Ishikawa (cell line): ENCODE measurements around the gene SOS1.

ENCODE experiments used
- CEBPB ChIP-seq: IDR thresholded peaks from 2 replicates; pipeline ENCODE4 v1.6.1; 2012
- CREB1 ChIP-seq: IDR thresholded peaks from 2 replicates; pipeline ENCODE4 v1.6.1; 2012; ENCODE audit warnings: low read depth
- EP300 ChIP-seq: IDR thresholded peaks from 2 replicates; pipeline ENCODE4 v1.6.1; 2012; ENCODE audit warnings: borderline replicate concordance
- FOXM1 ChIP-seq: IDR thresholded peaks from 2 replicates; pipeline ENCODE4 v1.6.1; 2012; ENCODE audit warnings: low read depth, borderline replicate concordance
- MAX ChIP-seq: IDR thresholded peaks from 2 replicates; pipeline ENCODE4 v1.6.1; 2012
- REST ChIP-seq: IDR thresholded peaks from 2 replicates; pipeline ENCODE4 v1.6.1; 2012; ENCODE audit warnings: low read depth, mild to moderate bottlenecking
- TAF1 ChIP-seq: IDR thresholded peaks from 2 replicates; pipeline ENCODE4 v1.6.1; 2012; ENCODE audit warnings: low read depth, mild to moderate bottlenecking
- TCF12 ChIP-seq: IDR thresholded peaks from 2 replicates; pipeline ENCODE4 v1.6.1; 2012; ENCODE audit warnings: low read depth
- USF1 ChIP-seq: IDR thresholded peaks from 2 replicates; pipeline ENCODE4 v1.6.1; 2012

- TF ChIP-seq MAX (no peak), CEBPB (no peak), EP300 (no peak), REST (no peak), USF1 (no peak), TCF12 (no peak), FOXM1 (no peak), TAF1 (no peak), CREB1 (no peak)
These were observed 11.3 kb downstream of the SOS1 start for GRCh38 chr2:39109537-39109936.
